HG02840 (cell line): ENCODE measurements around the gene HOXB6.

Experiments used
- ATAC-seq: cut with Tn5 transposase; IDR thresholded peaks from one replicate; pipeline ENCODE4 v1.9.1; 2021; ENCODE audit warnings: mild to moderate bottlenecking, moderate library complexity, moderate number of reproducible peaks; ENCODE audit not compliant: unreplicated experiment, low FRiP score

The HOXB6 gene

DNA sequence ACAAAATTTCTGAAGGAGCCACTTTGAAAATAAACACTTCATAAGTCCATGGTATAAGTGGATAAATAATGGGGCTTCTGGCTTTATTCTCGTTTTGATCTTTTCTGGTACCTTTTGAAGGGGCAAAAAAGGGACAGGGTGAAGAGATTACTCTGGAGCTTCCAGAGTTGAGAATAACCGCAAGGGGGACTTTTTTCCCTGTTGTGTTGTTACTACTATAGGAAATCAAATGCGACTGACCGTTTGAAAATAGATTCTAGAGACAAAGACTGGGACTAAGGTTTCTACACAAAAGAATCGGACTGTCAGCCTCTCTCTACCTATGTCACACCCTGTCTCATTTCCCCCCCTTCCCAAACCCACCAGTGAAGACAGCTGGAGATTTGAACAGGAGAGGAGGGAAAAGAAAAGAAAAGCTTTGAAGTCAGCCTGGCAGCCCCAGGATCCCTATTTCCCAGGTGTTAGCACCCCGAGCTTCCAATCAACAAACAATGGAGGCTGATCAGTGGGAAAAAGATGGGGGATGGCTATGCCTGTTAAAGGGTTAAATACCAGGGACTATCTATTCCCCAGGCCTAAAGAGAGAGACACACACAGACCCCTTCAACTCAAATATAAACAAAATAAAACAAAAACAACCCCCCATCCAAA is 35.0 kb downstream of the HOXB6 start:
- no peak for ATAC-seq

- no peak for ATAC-seq
Measured at GRCh38 chr17:48569240-48569582, 35.6 kb downstream of the HOXB6 start.

GRCh38 chr17:48568499-48569239 is 36.1 kb downstream of the HOXB6 start:
- ATAC-seq: no peak

GRCh38 chr17:48567646-48568354 is 37.0 kb downstream of the HOXB6 start:
- ATAC-seq: no peak

DNA sequence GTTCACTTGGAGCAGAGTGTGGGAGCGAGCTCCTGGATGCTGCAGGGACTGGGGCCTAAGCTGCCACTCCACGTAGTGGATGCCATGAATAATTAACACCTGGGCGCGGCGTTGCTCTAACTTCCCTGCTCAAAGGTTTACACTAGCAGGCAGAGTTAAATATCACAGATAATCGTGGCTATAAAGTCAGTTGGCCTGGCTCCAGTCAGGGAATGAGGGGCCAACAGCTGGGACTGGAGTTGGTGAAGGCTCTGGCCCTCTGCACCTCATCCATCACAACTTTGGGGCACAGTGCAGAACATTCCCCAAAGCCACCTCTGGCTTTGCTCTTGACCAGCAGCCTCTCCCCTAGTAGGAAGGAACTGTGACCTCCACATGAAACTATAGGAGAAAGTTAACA is 37.6 kb downstream of the HOXB6 start:
- ATAC-seq: no peak

DNA sequence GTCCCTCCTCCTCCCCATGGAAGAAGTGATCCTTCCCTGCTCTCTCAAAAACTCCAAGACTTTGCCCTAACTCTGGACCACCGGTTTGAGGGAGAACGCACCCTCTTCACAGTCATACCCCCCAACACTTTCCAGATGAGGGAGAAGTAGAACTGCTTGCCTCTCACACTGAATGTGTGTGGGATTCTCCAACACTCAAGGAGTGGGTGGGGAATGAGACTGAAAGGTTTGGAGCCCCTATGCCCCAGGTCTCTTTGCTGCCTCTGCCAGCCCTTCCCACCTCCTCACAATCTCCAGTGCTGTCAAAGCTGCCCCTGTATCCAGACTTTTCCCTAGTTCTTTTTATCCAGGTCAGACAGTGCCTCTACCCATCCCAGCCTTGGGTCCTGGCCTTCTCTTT is 38.1 kb downstream of the HOXB6 start:
- ATAC-seq: no peak

DNA sequence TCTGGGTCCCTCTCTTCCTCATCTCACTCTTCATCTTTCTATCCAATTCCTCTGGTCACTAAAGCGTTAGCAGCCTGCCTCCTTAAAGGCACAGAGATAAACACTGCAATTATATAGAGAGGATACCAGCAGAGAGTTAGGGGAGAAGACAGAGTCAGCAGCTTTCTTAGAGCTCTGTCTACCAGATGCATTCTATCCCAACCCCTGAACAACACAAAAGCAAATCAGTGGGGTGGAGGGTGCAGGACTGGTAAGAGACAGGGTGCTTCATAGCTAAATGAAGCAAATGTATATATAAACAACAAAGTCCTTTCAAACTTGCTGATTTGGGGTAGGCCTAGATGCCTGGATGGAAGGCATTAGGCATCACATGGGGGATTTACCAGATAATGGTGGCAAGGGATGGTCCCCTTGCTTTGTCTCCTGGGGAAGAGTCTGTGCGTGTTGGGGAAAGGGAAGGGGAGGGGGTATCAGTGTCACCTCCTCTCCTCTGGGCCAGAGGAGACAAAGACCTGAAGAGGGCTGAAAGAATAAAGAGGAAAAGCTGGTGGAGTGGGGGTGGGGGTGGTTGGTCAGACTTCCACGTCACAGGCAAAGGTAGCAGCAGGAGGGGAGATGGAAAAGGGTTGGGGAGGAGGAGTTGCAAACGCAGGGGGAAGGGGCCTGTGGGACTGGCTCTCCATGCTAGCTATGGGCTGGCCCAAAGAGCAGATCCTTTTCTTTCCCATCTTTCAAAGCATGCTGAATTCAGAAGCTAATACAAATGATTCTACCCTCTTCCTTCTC is 38.7 kb downstream of the HOXB6 start:
- ATAC-seq: no peak

- no peak for ATAC-seq
Measured at GRCh38 chr17:48565022-48565554, 39.7 kb downstream of the HOXB6 start.

- ATAC-seq: no peak
Measured at GRCh38 chr17:48564188-48565021, 40.4 kb downstream of the HOXB6 start.

GRCh38 chr17:48563867-48564187 is 41.0 kb downstream of the HOXB6 start:
- ATAC-seq: no peak

DNA sequence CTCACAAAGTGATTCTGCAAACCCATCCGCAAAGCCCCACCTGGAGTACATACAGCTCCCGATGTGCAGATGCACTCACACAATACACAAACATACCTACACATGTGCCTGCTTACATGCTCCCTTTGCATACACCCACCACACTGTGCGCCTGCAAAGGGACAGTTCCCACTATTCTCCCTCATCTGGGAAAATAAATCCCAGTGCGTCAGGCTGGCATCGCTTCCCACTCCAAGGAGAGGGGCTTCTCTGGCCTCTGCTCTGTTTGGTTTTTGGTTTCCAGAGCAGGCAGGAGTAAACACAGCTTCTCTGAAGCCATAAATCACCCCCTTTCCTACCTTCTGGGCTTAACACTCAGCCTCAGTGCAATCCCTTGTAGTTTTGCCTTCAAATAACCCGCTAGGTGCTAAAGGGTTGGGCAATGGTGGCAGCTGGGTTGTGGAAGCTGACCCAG is 41.4 kb downstream of the HOXB6 start:
- no peak for ATAC-seq

DNA sequence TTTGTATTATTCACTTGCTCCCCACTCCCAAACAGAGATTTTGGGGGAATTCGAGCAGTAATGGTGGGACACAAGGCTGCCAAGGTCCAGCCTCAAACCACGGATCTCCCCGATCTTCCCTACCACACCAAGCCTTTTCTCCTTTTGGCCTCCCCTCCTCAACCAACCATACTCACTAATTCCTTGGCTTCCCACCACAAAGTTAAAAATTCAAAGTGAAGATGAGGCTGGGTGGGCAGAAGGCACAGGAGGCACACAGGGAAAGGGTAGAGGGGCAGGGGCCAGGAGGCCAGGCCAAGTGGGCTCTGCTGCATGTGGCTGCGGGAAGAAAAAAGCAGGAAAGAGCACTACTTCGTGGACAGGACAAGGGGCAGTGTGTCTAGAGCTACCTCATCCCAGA is 41.9 kb downstream of the HOXB6 start:
- no peak for ATAC-seq

GRCh38 chr17:48561884-48562810 is 42.6 kb downstream of the HOXB6 start:
- ATAC-seq: no peak

DNA sequence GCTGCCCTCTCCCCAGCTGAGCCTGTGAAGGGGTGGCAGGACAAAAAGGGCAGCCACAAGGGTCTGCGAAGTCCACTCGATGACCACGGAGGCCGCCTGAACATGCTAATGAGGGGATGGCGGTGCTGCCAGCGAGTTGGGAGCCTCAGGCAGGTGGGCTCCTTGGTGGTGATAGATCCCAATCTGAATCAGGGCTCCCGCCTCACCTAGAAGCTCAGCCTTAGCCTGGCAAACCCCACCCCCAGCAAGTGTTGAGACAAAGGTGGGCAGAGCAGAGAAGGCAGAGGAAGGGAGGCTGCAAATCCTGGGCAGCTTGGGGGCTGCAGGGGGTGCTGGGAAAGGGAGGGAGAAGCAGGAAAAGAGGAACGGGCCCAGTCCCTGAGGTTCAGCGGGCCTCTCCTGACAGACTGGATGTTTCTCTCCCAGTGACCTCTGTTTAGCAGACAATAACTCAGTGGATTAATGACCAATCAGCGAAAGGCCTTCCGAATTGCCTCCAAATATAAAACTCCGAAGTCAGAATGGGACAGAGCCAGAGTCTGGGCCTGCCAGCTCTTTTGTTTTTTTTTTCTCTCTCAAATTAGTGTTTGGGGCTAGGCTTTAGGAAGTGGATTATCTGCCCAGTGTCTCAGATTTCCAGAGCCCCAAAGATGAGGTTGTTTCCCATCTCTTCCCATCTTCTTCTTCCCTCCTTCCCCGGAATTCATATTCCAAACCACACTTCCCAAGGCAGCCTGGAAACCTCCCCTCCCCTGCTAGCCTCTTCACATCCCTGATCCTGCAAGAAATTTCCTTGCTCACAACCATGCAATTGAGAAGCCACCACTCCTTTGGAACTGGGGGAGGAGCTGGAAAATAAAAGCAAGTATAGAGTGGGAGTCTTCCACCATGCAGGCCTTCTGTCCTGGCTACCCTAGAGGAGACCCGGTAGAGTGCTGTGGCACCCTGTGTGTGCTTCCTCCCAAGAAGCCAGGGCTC is 44.7 kb downstream of the HOXB6 start:
- ATAC-seq: no peak

GRCh38 chr17:48559122-48559839 is 45.5 kb downstream of the HOXB6 start:
- no peak for ATAC-seq

DNA sequence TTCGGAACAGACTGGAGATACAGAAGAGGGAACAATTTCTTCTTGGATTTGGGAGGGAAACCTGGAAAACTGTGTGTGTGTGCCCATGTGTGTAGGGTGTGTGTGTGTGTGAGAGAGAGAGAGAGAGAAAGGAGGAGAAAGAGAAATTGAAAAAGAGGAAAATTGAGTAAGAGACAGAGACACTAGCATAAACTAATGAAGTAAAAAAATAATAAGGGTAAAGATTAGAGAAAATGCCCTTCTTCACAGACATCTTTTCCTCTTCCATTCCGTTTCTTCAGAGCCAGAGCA is 46.0 kb downstream of the HOXB6 start:
- no peak for ATAC-seq
